Measurements from ENCODE around the gene ZBED5.

Gene ZBED5

DNA sequence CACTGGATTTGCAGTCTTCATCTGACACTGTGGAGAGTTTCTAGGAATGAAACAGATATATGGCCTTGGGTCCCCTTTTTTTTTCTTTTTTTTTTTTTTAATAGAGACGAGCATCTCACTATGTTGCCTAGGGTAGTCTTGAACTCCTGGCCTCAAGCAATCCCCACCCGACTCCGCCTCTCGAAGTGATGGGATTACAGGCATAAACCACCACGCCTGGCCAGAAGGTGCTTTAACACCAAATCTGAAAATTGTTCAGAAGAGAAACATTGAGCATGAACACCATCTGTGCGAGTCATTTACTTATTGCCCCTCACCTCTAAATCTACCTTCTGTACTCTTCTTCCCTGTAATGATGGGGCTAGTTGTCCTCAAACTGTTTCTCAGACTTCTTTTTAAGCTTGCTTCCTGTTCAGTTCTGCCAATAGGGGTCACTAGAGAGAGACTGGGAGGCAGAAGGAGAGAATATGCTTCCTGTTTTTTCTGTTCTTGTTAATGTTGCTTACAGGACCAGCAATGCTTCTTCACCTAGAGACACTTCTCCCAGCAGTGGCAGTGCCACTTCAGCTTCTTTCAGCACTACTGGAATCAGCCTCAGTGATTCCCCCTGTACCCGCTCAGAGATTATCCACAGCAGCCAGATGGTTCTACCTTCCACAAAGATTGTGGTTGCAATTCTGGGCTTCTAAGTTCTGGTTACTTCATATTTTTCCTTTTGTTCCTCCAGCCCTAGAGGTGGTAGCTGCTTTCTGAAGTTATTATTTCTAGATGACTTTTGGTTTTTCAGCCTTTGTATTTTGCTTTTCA is 20.8 kb upstream of the ZBED5 start:
- DNase-seq, result no peak

GRCh38 chr11:10876158-10876557 is 18.3 kb upstream of the ZBED5 start:
- DNase-seq, result no peak

DNA sequence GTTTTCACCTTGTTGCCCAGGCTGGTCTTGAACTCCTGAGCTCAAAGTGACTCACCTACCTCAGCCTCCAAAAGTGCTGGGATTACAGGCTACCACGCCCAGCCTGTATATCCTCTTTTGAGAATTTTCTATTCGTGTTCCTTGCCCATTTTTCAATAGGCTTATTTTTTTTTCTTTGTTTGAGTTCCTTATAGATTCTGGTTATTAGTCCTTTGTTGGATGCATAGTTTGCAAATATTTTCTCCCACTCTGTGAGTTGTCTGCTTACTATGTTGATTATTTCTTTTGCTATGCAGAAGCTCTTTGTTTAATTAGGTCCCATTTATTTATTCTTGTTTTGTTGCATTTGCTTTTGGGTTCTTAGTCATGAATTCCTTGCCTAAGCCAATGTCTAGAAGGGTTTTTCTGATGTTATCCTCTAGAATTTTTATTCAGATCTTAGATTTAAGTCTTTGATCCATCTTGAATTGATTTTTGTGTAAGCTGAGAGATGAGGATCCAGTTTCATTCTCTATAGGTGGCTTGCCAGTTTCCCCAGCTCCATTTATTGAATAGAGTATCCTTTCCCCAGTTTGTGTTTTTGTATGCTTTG is 17.7 kb upstream of the ZBED5 start:
- DNase-seq, result no peak

GRCh38 chr11:10872097-10872496 is 14.2 kb upstream of the ZBED5 start:
- DNase-seq, result no peak

DNA sequence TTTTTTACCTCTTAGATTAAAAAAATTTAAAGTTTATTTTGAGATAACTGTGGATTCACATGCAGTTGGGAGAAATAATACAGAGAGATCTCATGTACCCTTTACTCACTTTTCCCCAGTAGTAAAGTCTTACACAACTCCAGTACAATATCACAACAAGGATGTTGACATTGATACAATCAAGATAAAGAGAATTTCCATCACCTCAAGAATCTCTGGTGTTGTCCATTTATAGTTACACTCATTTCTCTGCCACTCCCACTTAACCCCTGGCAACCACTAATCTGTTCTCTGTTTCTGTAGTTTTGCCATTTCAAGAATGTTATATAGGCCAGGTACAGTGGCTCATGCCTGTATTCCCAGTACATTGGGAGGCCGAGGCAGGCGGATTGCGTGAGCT is 10.5 kb upstream of the ZBED5 start:
- no peak for DNase-seq

GRCh38 chr11:10866893-10867331 is 9.1 kb upstream of the ZBED5 start:
- DNase-seq, result no peak

DNA sequence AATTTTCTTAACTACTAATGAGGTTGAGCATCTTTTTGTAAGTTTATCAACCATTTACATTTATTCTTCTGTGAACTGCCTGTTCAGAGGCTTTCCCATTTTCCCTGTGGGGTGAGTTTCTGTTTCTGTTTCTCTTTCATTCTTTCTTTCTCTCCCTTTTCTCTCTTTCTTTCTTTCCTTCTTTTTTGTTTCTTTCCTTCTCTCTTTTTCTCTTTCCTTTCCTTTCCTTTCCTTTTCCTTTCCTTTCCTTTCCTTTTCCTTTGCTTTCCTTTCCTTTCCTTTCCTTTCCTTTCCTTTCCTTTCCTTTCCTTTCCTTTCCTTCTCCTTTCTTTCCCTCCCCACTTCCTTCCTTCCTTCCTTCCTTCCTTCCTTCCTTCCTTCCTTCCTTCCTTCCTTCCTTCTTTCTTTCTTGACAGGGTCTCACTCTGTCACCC is 8.0 kb upstream of the ZBED5 start:
- no peak for DNase-seq

DNA sequence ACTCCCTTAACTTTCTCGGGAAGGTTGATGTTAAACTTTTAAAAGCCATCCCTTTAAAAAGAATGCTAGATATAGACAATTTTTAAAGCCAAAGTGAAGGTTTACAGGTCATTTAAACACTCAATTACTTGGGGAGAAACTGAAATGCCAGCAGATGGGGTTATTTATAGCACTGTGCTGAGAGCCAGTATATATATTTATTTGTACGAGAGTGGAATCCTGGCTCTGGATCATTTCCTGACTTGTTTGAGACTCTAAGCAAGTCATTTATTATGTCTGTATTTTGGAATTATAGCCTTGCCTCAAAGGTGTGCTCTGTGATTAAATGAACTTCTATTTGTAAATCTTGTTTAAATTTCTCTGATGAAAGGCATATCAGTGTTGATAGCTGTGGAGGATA is 6.8 kb upstream of the ZBED5 start:
- no peak for DNase-seq

GRCh38 chr11:10862446-10862845 is 4.6 kb upstream of the ZBED5 start:
- DNase-seq, result no peak

DNA sequence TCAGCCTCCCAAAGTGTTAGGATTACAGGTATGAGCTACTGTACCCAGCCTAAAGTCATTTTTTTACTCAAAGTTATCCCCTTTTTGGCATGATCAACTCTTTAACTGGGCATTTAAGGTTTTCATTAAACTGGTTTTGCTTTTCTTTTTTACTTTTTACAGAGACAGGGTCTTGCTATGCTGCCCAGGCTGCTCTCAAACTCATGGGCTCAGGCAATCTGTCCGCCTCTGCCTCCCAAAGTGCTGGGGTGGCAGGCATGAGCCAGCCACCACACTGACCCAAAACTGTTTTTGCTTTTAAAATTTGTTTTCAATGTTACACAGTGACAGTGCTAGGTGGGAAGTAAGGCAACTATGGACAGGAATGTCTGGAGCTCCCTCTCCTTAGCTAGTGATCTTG is 3.9 kb upstream of the ZBED5 start:
- no peak for DNase-seq

DNA sequence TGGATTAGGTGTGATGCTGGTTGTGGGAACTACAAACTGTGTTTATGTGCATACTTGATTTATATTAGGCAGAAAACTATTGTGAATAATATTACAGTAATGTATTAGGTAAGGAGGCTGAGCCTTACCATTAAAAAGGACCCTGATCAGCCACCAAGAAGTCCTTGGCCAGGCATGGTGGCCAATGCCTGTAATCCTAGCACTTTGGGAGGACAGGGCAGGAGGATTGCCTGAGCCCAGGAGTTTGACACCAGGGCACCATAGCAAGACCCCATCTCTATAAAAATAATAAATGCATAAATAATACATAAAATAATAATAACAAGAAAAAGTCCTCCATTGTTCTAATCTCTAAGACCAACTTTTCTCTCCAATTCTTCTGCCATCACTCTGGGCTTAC is 3.2 kb upstream of the ZBED5 start:
- DNase-seq, result no peak

GRCh38 chr11:10858439-10859325 is 829 bp upstream of the ZBED5 start:
- DNase-seq, result no peak

- DNase-seq, result no peak
These were observed 469 bp downstream of the ZBED5 start for GRCh38 chr11:10857459-10857708.

- DNase-seq, result no peak
These were observed 979 bp downstream of the ZBED5 start for GRCh38 chr11:10856689-10857458.

DNA sequence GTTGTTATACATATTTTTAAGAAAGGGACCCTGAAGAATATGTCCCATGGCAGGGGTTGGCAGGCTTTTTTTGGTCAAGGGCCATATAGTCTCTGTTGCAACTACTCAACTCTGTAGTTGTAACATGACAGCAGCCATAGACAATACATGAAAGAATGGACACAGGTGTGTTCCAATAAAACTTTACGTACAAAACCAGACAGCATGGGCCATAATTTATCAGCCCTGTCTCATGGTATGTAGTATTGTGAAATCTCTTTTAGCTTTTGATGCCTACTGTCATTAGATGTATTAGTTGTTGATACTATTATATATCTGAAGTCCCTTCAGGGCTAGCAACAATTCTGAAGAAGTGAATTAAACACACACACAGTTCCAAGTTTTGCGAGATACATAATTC is 2.6 kb downstream of the ZBED5 start:
- DNase-seq, result no peak

- DNase-seq, result no peak
These were observed 9.6 kb downstream of the ZBED5 start for GRCh38 chr11:10847960-10848860.

DNA sequence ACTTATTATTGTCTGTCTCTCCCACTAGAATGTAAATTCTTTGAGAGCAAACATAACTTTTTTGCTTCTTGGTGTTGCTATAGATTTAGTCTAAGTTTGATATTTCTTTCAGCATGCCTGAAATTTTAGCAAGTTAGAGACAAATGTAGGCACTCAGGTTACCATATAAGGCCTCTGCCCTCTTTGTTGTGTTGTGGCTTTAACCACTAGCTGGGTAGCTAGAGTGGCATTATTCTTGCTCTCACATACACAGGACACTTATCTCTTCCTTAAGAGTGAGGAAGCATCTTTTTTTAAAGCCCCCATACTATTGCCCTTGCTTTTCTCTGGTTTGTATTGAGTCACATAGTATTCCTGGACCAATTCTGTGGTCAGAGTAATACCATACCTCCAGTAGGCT is 11.2 kb downstream of the ZBED5 start:
- no peak for DNase-seq

- DNase-seq, result no peak
These were observed 12.3 kb downstream of the ZBED5 start for GRCh38 chr11:10845589-10845988.

- DNase-seq, result no peak
These were observed 13.1 kb downstream of the ZBED5 start for GRCh38 chr11:10844796-10845195.

GRCh38 chr11:10844356-10844755 is 13.5 kb downstream of the ZBED5 start:
- DNase-seq, result no peak

- no peak for DNase-seq
These were observed 19.0 kb downstream of the ZBED5 start for GRCh38 chr11:10838881-10839280.

DNA sequence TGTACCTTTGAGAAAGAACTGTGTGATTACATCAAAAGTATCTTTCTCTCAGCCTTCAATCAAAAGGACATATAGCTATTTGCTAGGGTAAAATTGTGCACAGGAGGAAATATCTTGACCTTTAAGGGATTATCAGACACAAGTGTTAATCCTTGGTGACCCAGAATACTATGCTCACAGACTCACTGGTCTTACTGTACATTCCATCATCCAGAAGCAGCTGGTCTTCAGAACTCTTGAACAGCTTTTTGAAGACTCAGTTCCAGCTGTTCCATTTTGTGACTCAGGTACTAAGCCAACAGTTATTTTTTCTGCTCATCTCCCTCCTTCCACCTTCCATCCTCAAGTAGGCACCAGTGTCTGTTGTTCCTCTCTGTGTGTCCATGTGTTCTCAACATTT is 19.8 kb downstream of the ZBED5 start:
- DNase-seq, result no peak

Measured in NCI-H2171 (cell line).